Ascending aorta (tissue), 2 donors: ENCODE data around the gene RRP12. TPM values are rescaled to one million over a fixed set of nuclear protein-coding genes. Genes with fewer than 3 reads are reported as not detected.

ENCODE experiments used
- DNase-seq, 2 donors: peaks; one replicate each; pipeline ENCODE4 v3.0.0-alpha.2; 2019; ENCODE audit warnings: low spot score in 2 of 2
- H3K27ac ChIP-seq, 2 donors: fragments of 200-600 bp; sonication (generic); one replicate each; pipeline ENCODE4 v1.5.1; 2016 to 2017; ENCODE audit warnings: mild to moderate bottlenecking in 1 of 2
- H3K27me3 ChIP-seq: fragments of 200-600 bp; sonication (generic); one replicate; pipeline ENCODE4 v1.5.1; 2017
- H3K36me3 ChIP-seq, 2 donors: fragments of 200-600 bp; sonication (generic); one replicate each; pipeline ENCODE4 v1.5.1; 2016
- H3K4me1 ChIP-seq, 2 donors: fragments of 200-600 bp; sonication (generic); one replicate each; pipeline ENCODE4 v1.5.1; 2016 to 2017; ENCODE audit warnings: mild to moderate bottlenecking in 1 of 2
- H3K4me3 ChIP-seq, 2 donors: fragments of 200-600 bp; sonication (generic); one replicate each; pipeline ENCODE4 v1.5.1; 2016 to 2017; ENCODE audit warnings: mild to moderate bottlenecking in 1 of 2
- H3K9me3 ChIP-seq, 2 donors: fragments of 200-600 bp; sonication (generic); one replicate each; pipeline ENCODE4 v1.5.1; 2016
- intact Hi-C: fragments of 100-400 bp; cut with DNase I; formaldehyde crosslinking; loops from one replicate; pipeline ENCODE4 v1.15.1; 2023
- total RNA-seq: library from RNA; depleted of rRNA; stranded (reverse); fragments of >200 nt; gene quantifications from one replicate; pipeline ENCODE4 v1.1.0, GENCODE V29; 2016
- TF ChIP-seq, protein P1 (sequence below), 3 experiments: fragments of 200-600 bp in 2 of 3; fragments of 450-650 bp in 1 of 3; sonication (generic) in 2 of 3; IDR thresholded peaks; one replicate each; pipeline ENCODE4 v1.5.1; 2016 to 2019; ENCODE audit warnings: antibody characterized with exemption in 3 of 3, mild to moderate bottlenecking in 1 of 3, moderate library complexity in 1 of 3

RRP12 gene
- total RNA-seq, 1 donor from 2014 or later, result 5.9 TPM

GRCh38 chr10:97314671-97315070 is 86.5 kb downstream of the RRP12 start:
- Histone ChIP-seq H3K4me3 (no peak overlapping the region), H3K36me3 (no peaks in the 10 kb centered on the region), H3K27ac (no peak overlapping the region), H3K9me3 (no peaks in the 10 kb centered on the region), H3K4me1 (peaks cover 0 to 3% of the 10 kb centered on the region in 2 donors), H3K27me3 (no peaks in the 10 kb centered on the region)
- TF ChIP-seq, protein P1, sequence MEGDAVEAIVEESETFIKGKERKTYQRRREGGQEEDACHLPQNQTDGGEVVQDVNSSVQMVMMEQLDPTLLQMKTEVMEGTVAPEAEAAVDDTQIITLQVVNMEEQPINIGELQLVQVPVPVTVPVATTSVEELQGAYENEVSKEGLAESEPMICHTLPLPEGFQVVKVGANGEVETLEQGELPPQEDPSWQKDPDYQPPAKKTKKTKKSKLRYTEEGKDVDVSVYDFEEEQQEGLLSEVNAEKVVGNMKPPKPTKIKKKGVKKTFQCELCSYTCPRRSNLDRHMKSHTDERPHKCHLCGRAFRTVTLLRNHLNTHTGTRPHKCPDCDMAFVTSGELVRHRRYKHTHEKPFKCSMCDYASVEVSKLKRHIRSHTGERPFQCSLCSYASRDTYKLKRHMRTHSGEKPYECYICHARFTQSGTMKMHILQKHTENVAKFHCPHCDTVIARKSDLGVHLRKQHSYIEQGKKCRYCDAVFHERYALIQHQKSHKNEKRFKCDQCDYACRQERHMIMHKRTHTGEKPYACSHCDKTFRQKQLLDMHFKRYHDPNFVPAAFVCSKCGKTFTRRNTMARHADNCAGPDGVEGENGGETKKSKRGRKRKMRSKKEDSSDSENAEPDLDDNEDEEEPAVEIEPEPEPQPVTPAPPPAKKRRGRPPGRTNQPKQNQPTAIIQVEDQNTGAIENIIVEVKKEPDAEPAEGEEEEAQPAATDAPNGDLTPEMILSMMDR (IDR thresholded peaks at IDR 0.05), result no peak
- no peak for DNase-seq
- intact Hi-C loops, result no loop called here

DNA sequence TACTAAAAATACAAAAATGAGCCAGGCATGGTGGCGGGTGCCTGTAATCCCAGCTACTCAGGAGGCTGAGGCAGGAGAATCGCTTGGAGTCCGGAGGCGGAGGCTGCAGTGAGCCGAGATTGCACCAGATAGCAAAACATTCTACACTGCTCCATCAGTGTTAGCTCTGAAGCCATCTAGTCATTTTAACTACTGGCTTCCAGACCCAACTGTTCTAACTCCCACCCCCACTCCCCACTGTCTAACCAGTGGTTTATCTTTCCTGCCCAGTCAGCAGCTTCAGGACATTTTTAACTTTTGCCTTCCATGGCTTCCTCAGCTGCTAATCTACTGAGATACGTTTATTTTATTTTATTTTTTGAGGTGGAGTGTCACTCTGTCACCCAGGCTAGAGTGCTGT is 88.2 kb downstream of the RRP12 start:
- DNase-seq, result no peak
- Histone ChIP-seq H3K4me3 (no peak overlapping the region), H3K4me1 (peaks cover 0 to 2% of the 10 kb centered on the region in 2 donors), H3K9me3 (no peaks in the 10 kb centered on the region), H3K36me3 (no peaks in the 10 kb centered on the region), H3K27ac (no peak overlapping the region), H3K27me3 (no peaks in the 10 kb centered on the region)
- TF ChIP-seq, protein P1 (IDR thresholded peaks at IDR 0.05), result no peak
- intact Hi-C loops, result no loop called here

- Histone ChIP-seq H3K9me3 (no peaks in the 10 kb centered on the region), H3K27me3 (no peaks in the 10 kb centered on the region), H3K36me3 (no peaks in the 10 kb centered on the region), H3K4me3 (no peak overlapping the region), H3K4me1 (peaks cover 0 to 5% of the 10 kb centered on the region in 2 donors), H3K27ac (no peak overlapping the region)
- no peak for DNase-seq
- intact Hi-C loops, result no loop called here
- TF ChIP-seq, protein P1 (IDR thresholded peaks at IDR 0.05), result no peak
These were observed 90.0 kb downstream of the RRP12 start for GRCh38 chr10:97311111-97311626.

- H3K36me3 ChIP-seq, result no peaks in the 10 kb centered on the region
- no peaks in the 10 kb centered on the region for H3K27me3 ChIP-seq
- H3K27ac ChIP-seq, result peak overlapping the region in 1 of 2 donors; percentile 52
- intact Hi-C loops, result no loop called here
- peaks cover 0 to 5% of the 10 kb centered on the region in 2 donors for H3K4me1 ChIP-seq
- TF ChIP-seq, protein P1 (IDR thresholded peaks at IDR 0.05), result no peak
- no peak for DNase-seq
- no peak overlapping the region for H3K4me3 ChIP-seq
- H3K9me3 ChIP-seq, result no peaks in the 10 kb centered on the region
These were observed 93.0 kb downstream of the RRP12 start for GRCh38 chr10:97307866-97308780.

DNA sequence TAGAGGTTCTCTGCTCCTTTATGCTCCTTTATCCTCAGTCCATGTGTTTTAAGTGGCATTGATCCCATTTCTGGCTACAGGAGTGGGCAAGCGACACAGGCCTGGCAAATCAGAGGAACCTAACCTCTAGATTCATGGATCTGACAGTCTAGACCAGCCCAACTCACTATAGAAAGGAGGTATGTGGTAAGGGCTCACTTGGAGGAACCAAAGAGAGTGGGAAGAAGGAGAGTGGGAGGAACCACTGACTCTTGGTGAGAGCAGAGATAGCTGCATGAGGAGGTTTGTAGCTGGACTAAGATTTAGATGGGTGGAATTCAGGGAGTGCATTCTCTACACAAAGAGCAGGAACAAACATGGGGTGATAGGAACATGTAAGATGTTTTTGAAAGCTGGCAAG is 93.7 kb downstream of the RRP12 start:
- Histone ChIP-seq H3K9me3 (no peaks in the 10 kb centered on the region), H3K27me3 (no peaks in the 10 kb centered on the region), H3K36me3 (no peaks in the 10 kb centered on the region), H3K4me1 (peaks cover 0 to 5% of the 10 kb centered on the region in 2 donors), H3K4me3 (no peak overlapping the region), H3K27ac (no peak overlapping the region)
- DNase-seq, result no peak
- intact Hi-C loops, result no loop called here
- TF ChIP-seq, protein P1 (IDR thresholded peaks at IDR 0.05), result no peak

Other genes starting within 250 kb of the RRP12 start
- not detected for gene SLIT1, start 215.4 kb downstream of the RRP12 start, total RNA-seq
- gene ARHGAP19, start 108.7 kb downstream of the RRP12 start, total RNA-seq, result 4.5 TPM
- gene FRAT1, start 82.1 kb downstream of the RRP12 start, total RNA-seq, result 5.2 TPM
- 32.0 TPM for gene FRAT2, start 66.6 kb downstream of the RRP12 start, total RNA-seq
- 171 TPM for gene PGAM1, start 24.9 kb upstream of the RRP12 start, total RNA-seq
- gene EXOSC1, start 44.7 kb upstream of the RRP12 start, total RNA-seq, result 11.3 TPM
- 30.4 TPM for gene ZDHHC16, start 44.8 kb upstream of the RRP12 start, total RNA-seq
- 34.0 TPM for gene MMS19, start 97.1 kb upstream of the RRP12 start, total RNA-seq
- gene UBTD1, start 97.6 kb upstream of the RRP12 start, total RNA-seq, result 33.0 TPM
- not detected for gene ANKRD2, start 171.4 kb upstream of the RRP12 start, total RNA-seq
- gene HOGA1, start 183.0 kb upstream of the RRP12 start, total RNA-seq, result 2.6 TPM
- gene C10orf62, start 188.4 kb upstream of the RRP12 start, total RNA-seq, result not detected
- 2.3 TPM for gene MORN4, start 232.2 kb upstream of the RRP12 start, total RNA-seq
- gene PI4K2A, start 239.3 kb upstream of the RRP12 start, total RNA-seq, result 33.7 TPM